Chondrocyte (in vitro differentiated cells): ENCODE results near the gene IL17D. TPM values are rescaled to one million over a fixed set of nuclear protein-coding genes. Genes with fewer than 3 reads are reported as not detected.

Experiments used
- DNase-seq: peaks from one replicate; pipeline ENCODE4 v3.0.0; 2021; ENCODE audit warnings: mixed read lengths, low spot score
- H3K27ac Mint-ChIP-seq: one replicate; pipeline ENCODE4 v1.8.0; 2021; ENCODE audit warnings: mild to moderate bottlenecking, moderate library complexity, mixed read lengths; ENCODE audit not compliant: unreplicated experiment
- H3K27me3 Mint-ChIP-seq: 2 replicates; pipeline ENCODE4 v1.8.0; 2021; ENCODE audit warnings: low read depth, mixed read lengths
- H3K36me3 Mint-ChIP-seq: 2 replicates; pipeline ENCODE4 v1.8.0; 2021; ENCODE audit warnings: low read depth, mixed read lengths
- H3K4me1 Mint-ChIP-seq: 2 replicates; pipeline ENCODE4 v1.8.0; 2021; ENCODE audit warnings: low read depth, mild to moderate bottlenecking, mixed read lengths
- H3K4me3 Mint-ChIP-seq: one replicate; pipeline ENCODE4 v1.8.0; 2021; ENCODE audit warnings: mild to moderate bottlenecking, moderate library complexity, mixed read lengths; ENCODE audit not compliant: unreplicated experiment
- H3K9me3 Mint-ChIP-seq: 2 replicates; pipeline ENCODE4 v1.8.0; 2021; ENCODE audit warnings: low read depth, mixed read lengths
- total RNA-seq: library from RNA; stranded (reverse); gene quantifications from 3 replicates; pipeline ENCODE4 v1.2.1, GENCODE V29; 2021
- TF ChIP-seq, protein P1 (sequence below): fragments of 200-600 bp; sonication (generic); IDR thresholded peaks from 2 replicates; pipeline ENCODE4 v1.5.0; 2021; ENCODE audit warnings: antibody characterized with exemption, mild to moderate bottlenecking, moderate library complexity

Gene IL17D
- total RNA-seq, 1 donor from 2014 or later = 12.1 TPM

DNA sequence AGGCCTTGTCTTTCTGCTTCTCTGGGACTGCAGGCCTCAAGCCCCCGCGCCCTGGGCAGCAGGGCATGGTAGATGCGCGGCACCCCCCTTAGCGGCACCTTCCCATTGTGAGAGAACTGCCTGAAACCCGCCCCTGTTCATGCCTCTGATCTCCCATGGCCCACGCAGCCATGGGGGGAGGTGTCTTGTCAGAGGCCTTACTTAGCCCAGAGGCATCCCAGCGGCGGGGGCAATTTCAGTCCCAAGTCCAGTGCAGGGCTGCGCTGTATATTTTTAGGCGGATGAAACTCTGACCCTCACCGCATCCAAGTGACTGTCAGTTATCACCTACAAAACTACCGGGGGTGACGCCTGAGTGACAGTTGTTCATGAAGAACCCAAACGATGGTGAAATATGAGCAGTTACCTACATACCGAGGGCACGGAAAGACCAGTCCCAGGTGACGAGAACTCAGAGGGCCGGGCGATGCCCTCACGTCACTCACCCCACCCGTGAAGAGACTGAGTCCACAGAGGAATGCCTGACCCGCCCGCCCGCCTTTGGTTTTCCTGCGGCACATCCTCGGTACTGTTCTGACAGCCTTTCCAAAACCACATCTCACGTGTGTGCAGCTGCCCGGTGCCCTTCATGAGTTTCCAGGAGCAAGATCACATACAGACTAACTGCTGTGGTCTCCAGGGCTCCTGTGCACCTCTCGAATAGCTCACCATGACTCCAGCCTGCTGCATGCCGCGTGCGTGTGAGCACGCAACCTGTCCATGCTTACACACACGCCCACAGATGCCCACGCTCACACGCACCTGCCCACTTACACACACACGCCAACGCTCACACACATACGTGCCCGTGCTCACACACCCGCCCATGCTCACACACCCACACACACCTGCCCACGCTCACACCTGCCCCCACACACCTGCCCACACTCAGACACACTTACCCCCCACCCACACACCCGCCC, 14.4 kb downstream of the IL17D start:
- TF ChIP-seq, protein P1, sequence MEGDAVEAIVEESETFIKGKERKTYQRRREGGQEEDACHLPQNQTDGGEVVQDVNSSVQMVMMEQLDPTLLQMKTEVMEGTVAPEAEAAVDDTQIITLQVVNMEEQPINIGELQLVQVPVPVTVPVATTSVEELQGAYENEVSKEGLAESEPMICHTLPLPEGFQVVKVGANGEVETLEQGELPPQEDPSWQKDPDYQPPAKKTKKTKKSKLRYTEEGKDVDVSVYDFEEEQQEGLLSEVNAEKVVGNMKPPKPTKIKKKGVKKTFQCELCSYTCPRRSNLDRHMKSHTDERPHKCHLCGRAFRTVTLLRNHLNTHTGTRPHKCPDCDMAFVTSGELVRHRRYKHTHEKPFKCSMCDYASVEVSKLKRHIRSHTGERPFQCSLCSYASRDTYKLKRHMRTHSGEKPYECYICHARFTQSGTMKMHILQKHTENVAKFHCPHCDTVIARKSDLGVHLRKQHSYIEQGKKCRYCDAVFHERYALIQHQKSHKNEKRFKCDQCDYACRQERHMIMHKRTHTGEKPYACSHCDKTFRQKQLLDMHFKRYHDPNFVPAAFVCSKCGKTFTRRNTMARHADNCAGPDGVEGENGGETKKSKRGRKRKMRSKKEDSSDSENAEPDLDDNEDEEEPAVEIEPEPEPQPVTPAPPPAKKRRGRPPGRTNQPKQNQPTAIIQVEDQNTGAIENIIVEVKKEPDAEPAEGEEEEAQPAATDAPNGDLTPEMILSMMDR = no peak
- Mint-ChIP-seq H3K4me3 (no peak overlapping the region), H3K27ac (no peak overlapping the region), H3K4me1 (peaks cover 39% of the 10 kb centered on the region), H3K27me3 (no peaks in the 10 kb centered on the region), H3K36me3 (no peaks in the 10 kb centered on the region), H3K9me3 (no peaks in the 10 kb centered on the region)
- DNase-seq = no peak

DNA sequence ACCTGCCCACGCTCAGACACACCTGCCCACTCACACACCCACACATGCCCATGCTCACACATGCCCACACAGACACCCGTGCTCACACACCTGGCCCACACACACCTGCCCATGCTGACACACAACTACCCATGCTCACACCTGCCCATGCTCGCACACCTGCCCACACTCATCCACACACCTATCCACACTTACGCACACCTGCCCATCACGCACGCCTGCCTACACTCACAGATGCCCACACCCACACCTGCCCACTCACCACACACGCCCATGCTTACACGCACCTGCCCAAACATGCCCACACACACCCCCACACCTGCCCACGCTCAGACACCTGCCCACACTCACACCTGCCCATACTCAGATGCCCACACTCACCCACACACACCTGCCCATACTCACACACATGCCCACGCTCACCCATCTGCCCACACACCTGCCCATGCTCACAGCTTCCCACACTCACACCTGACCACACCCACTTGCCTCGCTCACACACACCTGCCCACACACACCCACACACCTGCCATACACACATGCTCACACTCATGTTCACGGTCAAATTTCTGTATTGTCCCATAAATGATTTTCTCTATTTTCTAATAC, 15.6 kb downstream of the IL17D start:
- peaks cover 27% of the 10 kb centered on the region for H3K4me1 Mint-ChIP-seq
- TF ChIP-seq, protein P1 = no peak
- H3K4me3 Mint-ChIP-seq = no peak overlapping the region
- no peak overlapping the region for H3K27ac Mint-ChIP-seq
- no peaks in the 10 kb centered on the region for H3K36me3 Mint-ChIP-seq
- no peaks in the 10 kb centered on the region for H3K27me3 Mint-ChIP-seq
- no peak for DNase-seq
- no peaks in the 10 kb centered on the region for H3K9me3 Mint-ChIP-seq

DNA sequence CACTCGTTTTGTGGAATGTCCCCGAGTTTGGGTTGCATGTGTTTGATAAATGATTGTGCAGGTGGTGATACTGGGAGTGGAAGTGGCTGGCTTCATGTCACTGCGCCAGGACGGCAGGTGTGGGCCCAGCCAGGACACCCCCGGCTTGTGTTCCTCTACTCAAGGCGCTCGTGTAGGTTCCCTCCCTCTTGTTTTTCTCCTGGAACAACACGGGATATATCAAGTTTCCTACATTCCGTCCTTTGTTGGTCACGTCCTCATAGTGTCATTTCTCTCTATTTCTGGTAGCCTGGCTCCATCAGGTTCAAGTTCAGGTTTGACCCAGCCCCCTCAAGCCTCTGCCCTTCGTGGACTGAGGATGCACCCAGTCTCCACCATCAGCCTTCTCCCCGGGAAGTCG, 16.3 kb downstream of the IL17D start:
- DNase-seq = no peak
- Mint-ChIP-seq H3K27me3 (no peaks in the 10 kb centered on the region), H3K27ac (no peak overlapping the region), H3K36me3 (no peaks in the 10 kb centered on the region), H3K9me3 (no peaks in the 10 kb centered on the region), H3K4me3 (no peak overlapping the region), H3K4me1 (peaks cover 20% of the 10 kb centered on the region)
- TF ChIP-seq, protein P1 = no peak

DNA sequence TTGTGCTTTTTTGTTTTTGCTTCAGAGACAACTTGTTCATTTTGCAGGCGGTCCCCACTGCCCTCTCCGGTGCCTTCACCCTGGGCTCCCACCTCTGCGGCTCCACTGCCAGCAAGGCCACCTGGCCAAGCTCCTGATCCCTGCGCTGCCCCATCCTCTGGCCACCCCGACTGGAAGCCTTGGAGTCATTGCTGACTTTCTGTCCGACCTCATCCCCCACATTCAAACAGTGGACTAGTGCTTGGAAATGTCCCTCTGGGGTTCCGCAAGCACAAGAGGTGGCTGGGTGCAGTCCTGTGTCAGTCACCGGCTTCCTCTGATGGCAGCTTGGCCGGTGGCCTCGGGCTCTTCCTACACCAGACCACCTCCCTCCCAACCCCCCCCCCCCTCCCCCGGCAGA, 17.0 kb downstream of the IL17D start:
- Mint-ChIP-seq H3K27ac (no peak overlapping the region), H3K4me3 (no peak overlapping the region)

DNA sequence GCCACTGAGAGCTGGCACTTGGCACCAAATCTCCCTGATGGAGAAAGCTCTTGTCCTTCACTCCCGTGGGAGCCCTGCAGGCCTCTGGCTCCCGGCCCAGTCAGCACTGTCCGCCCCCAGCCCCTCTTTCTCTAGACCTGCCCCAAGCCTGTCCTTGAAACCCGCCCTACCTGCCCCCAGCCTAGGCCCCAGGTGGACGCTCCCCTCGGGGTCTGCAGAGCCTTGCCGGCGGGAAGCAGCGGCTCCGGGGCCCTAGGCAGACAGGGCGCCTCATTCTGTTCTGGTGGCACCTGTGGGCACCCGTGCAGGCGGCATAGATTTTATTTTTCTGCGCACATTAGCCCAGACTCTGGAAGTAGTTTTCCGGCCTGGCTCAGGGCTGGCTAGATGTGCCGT, 17.6 kb downstream of the IL17D start:
- H3K27ac Mint-ChIP-seq = no peak overlapping the region
- H3K27me3 Mint-ChIP-seq = no peaks in the 10 kb centered on the region
- H3K4me3 Mint-ChIP-seq = no peak overlapping the region
- H3K4me1 Mint-ChIP-seq = peaks cover 14% of the 10 kb centered on the region
- H3K36me3 Mint-ChIP-seq = no peaks in the 10 kb centered on the region
- DNase-seq = no peak
- TF ChIP-seq, protein P1 = no peak
- H3K9me3 Mint-ChIP-seq = no peaks in the 10 kb centered on the region

More for the DNA sequence above, 17.0 kb downstream of the IL17D start:
- TF ChIP-seq, protein P1 = no peak
- H3K4me1 Mint-ChIP-seq = peaks cover 14% of the 10 kb centered on the region
- no peaks in the 10 kb centered on the region for H3K36me3 Mint-ChIP-seq
- no peak for DNase-seq
- H3K27me3 Mint-ChIP-seq = no peaks in the 10 kb centered on the region
- no peaks in the 10 kb centered on the region for H3K9me3 Mint-ChIP-seq
